Measurements from ENCODE around the gene AKAP12. TPM values are rescaled to one million over a fixed set of nuclear protein-coding genes. Genes with fewer than 3 reads are reported as not detected.

AKAP12 gene
- total and polyA plus RNA-seq, 2 experiments from 2014 or later: 66.5 to 84.9 TPM

DNA sequence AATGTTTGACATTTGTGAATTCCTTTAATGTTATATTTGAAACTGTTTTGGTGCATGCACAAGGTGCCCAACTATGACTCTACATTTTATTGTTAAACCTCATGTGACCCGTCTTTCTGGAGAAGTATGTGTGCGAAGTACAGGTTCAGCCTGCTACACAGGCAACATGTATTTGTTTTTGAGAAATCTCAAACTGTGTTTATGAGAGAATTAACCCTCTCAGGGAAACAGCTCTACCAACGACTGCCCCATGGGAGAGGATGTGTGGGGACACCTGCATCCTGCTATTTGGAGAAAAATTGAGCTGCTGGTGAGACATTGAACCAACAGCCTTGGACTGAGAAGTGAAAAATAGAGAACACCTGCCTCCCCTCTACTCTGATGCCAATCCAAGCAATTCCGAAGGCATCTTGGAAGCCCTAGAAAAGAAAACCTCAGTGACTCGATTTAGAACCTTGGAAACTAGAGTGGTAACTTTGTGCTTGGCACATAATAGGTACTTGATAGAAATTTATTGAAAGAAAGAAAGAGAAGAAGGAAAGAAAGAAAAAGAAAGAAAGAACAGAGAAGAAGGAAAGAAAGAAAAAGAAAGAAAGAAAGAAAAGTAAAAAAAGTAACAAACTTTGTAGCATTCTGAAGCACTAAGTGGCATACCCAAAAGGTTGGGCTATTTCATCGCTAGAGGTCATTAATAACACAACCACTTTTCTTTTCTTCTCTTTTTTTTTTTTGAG, 2.9 kb upstream of the AKAP12 start:
- H3K36me3 ChIP-seq: no peaks in the 10 kb centered on the region
- DNase-seq (ENCODE audit: low read depth in 1 of 2, low spot score in 1 of 2): no peak
- peaks cover 5% of the 10 kb centered on the region for H3K4me1 ChIP-seq (ENCODE audit: low read depth)
- TF ChIP-seq, protein P1, sequence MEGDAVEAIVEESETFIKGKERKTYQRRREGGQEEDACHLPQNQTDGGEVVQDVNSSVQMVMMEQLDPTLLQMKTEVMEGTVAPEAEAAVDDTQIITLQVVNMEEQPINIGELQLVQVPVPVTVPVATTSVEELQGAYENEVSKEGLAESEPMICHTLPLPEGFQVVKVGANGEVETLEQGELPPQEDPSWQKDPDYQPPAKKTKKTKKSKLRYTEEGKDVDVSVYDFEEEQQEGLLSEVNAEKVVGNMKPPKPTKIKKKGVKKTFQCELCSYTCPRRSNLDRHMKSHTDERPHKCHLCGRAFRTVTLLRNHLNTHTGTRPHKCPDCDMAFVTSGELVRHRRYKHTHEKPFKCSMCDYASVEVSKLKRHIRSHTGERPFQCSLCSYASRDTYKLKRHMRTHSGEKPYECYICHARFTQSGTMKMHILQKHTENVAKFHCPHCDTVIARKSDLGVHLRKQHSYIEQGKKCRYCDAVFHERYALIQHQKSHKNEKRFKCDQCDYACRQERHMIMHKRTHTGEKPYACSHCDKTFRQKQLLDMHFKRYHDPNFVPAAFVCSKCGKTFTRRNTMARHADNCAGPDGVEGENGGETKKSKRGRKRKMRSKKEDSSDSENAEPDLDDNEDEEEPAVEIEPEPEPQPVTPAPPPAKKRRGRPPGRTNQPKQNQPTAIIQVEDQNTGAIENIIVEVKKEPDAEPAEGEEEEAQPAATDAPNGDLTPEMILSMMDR (IDR thresholded peaks at IDR 0.05; ENCODE audit: low read depth, low read length): no peak
- H3K27me3 ChIP-seq: no peaks in the 10 kb centered on the region
- no peak overlapping the region for H3K27ac ChIP-seq
- no peak overlapping the region for H3K4me3 ChIP-seq
- H3K9me3 ChIP-seq (ENCODE audit: low read depth): no peaks in the 10 kb centered on the region

DNA sequence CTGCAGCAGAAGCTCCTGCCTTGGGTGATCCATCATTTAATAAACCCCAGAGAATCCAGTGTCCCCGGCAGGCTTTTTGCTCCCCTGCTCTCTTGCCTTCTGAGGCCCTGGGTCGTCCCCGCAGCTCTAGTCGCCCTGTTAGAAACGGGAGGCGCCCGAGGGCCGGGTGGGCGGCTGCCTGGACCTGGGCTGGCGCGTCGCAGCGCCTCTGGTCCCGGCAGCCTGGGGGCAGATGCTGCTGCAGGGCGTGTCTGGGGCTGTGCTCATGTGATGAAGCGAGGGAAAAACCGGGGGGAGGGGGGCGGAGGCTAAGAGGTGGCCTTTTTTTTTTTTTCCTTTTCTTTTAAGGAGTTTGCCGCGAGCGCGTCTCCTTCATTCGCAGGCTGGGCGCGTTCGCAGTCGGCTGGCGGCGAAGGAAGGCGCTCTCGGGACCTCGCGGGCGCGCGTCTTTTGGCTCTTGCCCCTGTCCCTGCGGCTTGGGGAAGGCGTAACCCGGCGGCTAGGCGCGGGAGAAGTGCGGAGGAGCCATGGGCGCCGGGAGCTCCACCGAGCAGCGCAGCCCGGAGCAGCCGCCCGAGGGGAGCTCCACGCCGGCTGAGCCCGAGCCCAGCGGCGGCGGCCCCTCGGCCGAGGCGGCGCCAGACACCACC, 394 bp downstream of the AKAP12 start:
- Histone ChIP-seq H3K4me3 (peak overlapping the region; percentile 89), H3K4me1 (ENCODE audit: low read depth) (peaks cover 16% of the 10 kb centered on the region), H3K36me3 (no peaks in the 10 kb centered on the region), H3K27ac (peak overlapping the region; percentile 89), H3K9me3 (ENCODE audit: low read depth) (no peaks in the 10 kb centered on the region), H3K27me3 (no peaks in the 10 kb centered on the region)
- peak; percentile 82 to 90 for DNase-seq (ENCODE audit: low read depth in 1 of 2, low spot score in 1 of 2)
- TF ChIP-seq, protein P1 (IDR thresholded peaks at IDR 0.05; ENCODE audit: low read depth, low read length): peak; percentile 17

DNA sequence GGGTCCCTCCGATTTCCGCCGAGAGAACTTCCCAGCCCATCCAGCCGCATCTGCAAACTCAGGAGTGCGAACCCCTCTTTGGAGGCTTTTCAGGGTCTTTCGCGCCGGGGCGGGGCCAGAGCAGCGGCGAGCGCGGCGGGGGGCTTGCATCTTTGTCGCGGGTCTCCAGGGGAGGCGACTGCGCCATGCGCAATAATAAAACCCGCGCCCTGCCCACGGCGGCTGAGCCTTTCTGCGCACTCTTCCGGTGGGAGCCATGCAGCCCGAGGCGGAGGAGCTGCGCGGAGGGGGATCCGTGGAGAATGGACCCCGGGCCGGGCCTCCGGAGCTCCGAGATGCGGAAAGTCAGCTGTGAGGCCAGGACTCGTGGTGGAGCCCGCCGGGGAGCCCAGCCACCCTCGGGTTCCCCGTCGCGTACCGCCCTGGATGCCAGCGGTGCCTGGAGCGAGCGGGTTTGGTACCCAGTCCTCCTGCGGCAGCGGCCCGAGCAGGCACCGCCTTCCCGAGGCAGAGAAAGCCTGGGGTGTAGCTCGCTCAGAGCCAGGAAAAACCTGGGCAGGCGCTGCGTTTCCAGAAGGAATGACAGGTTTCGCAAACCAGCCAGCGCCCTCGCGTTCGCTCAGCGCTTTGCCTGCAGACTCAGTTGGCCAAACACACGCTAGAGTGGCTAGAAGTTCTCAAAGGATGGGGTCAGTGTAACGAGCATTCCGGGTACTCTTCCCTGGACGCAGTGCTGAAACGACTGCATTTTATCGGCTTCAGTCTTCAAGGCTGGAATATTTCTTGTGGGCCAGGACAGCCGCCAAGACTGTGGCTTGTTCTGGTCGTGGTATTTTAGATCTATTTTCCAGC, 1.2 kb downstream of the AKAP12 start:
- Histone ChIP-seq H3K4me1 (ENCODE audit: low read depth) (peaks cover 16% of the 10 kb centered on the region), H3K4me3 (peak overlapping the region; percentile 89), H3K9me3 (ENCODE audit: low read depth) (no peaks in the 10 kb centered on the region), H3K36me3 (no peaks in the 10 kb centered on the region), H3K27ac (peak overlapping the region; percentile 89), H3K27me3 (no peaks in the 10 kb centered on the region)
- TF ChIP-seq, protein P1 (IDR thresholded peaks at IDR 0.05; ENCODE audit: low read depth, low read length): no peak
- peak; percentile 69 to 87 for DNase-seq (ENCODE audit: low read depth in 1 of 2, low spot score in 1 of 2)

DNA sequence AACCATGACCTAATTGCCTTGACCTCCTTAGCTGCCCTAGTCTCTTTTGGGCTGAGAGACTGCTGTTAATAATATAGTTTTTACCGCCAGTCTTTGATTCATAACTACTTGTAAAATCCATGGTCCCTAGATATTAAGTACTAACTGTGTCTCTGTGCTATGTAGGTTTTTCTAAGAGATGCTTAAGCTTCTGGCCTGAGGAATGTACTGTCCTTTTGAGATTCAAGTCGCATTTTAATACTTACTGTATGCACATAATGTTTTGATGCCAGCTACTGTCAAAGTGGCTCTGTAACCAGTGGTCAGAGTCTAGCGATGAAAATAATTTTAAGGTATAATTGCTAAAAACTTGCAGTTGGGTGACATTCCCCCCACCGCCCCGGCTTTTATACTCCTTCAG, 2.1 kb downstream of the AKAP12 start:
- H3K4me1 ChIP-seq (ENCODE audit: low read depth): peaks cover 16% of the 10 kb centered on the region
- DNase-seq (ENCODE audit: low read depth in 1 of 2, low spot score in 1 of 2): peak in 1 of 2 donors; percentile 6
- no peaks in the 10 kb centered on the region for H3K9me3 ChIP-seq (ENCODE audit: low read depth)
- no peaks in the 10 kb centered on the region for H3K27me3 ChIP-seq
- H3K36me3 ChIP-seq: no peaks in the 10 kb centered on the region
- peak overlapping the region; percentile 89 for H3K4me3 ChIP-seq
- TF ChIP-seq, protein P1 (IDR thresholded peaks at IDR 0.05; ENCODE audit: low read depth, low read length): no peak
- H3K27ac ChIP-seq: no peak overlapping the region

DNA sequence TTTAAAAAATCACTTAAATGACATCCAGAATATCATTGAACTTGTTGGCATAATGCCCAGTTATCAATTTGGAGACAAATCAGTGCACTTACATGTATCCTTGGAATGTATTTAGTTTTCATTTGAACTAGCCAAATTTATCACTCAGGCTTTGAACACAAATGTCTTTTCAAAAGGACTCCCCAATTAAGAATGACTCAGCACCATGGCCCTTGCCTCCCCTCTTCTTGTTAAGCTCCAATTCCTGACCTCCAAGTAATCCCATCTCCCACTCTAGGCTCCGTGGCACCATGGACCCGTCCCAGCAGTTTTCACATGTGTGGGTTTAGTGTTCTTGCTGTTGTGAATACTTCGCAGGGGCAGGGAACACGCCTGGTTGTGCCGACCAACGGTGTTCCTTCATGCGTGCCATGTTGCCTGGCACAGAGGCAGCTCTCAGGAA, 2.7 kb downstream of the AKAP12 start:
- Histone ChIP-seq H3K4me3 (no peak overlapping the region), H3K4me1 (ENCODE audit: low read depth) (peaks cover 16% of the 10 kb centered on the region), H3K9me3 (ENCODE audit: low read depth) (no peaks in the 10 kb centered on the region), H3K27ac (no peak overlapping the region), H3K36me3 (no peaks in the 10 kb centered on the region), H3K27me3 (no peaks in the 10 kb centered on the region)
- TF ChIP-seq, protein P1 (IDR thresholded peaks at IDR 0.05; ENCODE audit: low read depth, low read length): no peak
- peak in 1 of 2 donors; percentile 12 for DNase-seq (ENCODE audit: low read depth in 1 of 2, low spot score in 1 of 2)

All from cardiac muscle cell (in vitro differentiated cells and primary cell).